ENCODE measurements around the gene SERP1.

The SERP1 gene

DNA sequence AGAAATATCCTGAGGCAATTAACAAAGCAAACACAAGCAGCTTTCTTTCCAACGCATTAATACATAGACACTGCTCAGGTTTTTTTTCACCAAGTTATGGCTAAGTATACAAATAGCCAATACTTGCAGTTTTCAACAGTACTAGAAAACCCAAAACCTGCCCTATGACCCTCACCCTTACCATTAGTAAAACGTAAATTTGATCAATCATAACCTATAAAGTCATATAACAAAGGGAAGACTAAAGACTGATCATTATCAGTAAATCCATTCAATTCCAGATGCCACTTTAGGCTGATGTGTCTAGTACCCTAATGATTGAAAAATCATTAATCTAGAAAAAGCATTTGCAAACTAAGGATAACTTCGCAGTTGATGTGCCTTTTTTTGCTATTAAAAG lies 3.2 kb downstream of the SERP1 start:
- in situ Hi-C loops (cut with MboI; ENCODE audit: low pct_unique_long_range_greater_than_20kb, low sequenced_read_pairs, unreplicated experiment): loop anchor here (25.0 kb wide), 2 partner anchors 319 to 594 kb away; no protein-coding TSS in a partner anchor
- DNase-seq (ENCODE audit: low spot score): no peak
- TF ChIP-seq, protein P1, sequence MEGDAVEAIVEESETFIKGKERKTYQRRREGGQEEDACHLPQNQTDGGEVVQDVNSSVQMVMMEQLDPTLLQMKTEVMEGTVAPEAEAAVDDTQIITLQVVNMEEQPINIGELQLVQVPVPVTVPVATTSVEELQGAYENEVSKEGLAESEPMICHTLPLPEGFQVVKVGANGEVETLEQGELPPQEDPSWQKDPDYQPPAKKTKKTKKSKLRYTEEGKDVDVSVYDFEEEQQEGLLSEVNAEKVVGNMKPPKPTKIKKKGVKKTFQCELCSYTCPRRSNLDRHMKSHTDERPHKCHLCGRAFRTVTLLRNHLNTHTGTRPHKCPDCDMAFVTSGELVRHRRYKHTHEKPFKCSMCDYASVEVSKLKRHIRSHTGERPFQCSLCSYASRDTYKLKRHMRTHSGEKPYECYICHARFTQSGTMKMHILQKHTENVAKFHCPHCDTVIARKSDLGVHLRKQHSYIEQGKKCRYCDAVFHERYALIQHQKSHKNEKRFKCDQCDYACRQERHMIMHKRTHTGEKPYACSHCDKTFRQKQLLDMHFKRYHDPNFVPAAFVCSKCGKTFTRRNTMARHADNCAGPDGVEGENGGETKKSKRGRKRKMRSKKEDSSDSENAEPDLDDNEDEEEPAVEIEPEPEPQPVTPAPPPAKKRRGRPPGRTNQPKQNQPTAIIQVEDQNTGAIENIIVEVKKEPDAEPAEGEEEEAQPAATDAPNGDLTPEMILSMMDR (IDR thresholded peaks at IDR 0.05; ENCODE audit: extremely low read depth, insufficient read depth, missing control alignments): no peak

DNA sequence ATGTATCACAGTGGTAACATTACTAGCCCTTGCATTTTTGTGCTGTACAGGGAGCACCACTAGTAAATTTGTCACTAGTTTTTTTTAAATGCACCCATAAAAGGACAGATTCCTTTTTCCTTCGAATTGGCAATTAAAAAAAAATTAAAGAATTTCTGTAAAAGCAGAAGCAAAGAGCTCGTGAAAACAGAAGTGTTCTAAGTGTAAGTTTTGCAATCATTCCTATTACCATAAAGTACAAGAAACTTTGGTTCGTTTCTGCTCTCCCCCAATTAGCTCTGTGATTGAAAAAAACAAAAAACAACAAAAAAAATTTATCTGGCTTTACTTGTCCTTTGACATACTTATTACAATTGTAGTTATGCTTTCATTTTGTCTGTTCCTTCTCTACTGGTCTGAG lies 5.3 kb downstream of the SERP1 start:
- in situ Hi-C loops (cut with MboI; ENCODE audit: low pct_unique_long_range_greater_than_20kb, low sequenced_read_pairs, unreplicated experiment): loop anchor here (25.0 kb wide), 2 partner anchors 321 to 596 kb away; no protein-coding TSS in a partner anchor
- TF ChIP-seq, protein P1 (IDR thresholded peaks at IDR 0.05; ENCODE audit: extremely low read depth, insufficient read depth, missing control alignments): no peak
- no peak for DNase-seq (ENCODE audit: low spot score)

DNA sequence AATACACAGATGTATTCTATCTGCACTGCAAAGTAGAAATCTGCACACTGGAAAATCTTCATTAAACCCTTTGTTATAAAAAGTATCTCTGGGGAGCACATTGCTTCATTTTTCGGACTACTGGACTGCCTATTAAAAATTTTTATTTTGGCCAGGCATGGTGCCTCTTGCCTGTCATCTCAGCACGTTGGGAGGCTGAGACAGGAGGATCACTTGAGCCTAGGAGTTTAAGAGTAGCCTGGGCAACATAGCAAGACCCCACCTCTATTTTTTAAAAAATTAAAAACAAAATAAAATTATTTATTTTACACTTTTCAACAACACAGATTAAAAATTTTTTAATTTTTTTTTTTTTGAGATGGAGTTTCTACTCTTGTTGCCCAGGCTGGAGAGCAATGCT lies 6.0 kb downstream of the SERP1 start:
- TF ChIP-seq, protein P1 (IDR thresholded peaks at IDR 0.05; ENCODE audit: extremely low read depth, insufficient read depth, missing control alignments): no peak
- no peak for DNase-seq (ENCODE audit: low spot score)
- in situ Hi-C loops (cut with MboI; ENCODE audit: low pct_unique_long_range_greater_than_20kb, low sequenced_read_pairs, unreplicated experiment): loop anchor here (25.0 kb wide), 2 partner anchors 322 to 597 kb away; no protein-coding TSS in a partner anchor

DNA sequence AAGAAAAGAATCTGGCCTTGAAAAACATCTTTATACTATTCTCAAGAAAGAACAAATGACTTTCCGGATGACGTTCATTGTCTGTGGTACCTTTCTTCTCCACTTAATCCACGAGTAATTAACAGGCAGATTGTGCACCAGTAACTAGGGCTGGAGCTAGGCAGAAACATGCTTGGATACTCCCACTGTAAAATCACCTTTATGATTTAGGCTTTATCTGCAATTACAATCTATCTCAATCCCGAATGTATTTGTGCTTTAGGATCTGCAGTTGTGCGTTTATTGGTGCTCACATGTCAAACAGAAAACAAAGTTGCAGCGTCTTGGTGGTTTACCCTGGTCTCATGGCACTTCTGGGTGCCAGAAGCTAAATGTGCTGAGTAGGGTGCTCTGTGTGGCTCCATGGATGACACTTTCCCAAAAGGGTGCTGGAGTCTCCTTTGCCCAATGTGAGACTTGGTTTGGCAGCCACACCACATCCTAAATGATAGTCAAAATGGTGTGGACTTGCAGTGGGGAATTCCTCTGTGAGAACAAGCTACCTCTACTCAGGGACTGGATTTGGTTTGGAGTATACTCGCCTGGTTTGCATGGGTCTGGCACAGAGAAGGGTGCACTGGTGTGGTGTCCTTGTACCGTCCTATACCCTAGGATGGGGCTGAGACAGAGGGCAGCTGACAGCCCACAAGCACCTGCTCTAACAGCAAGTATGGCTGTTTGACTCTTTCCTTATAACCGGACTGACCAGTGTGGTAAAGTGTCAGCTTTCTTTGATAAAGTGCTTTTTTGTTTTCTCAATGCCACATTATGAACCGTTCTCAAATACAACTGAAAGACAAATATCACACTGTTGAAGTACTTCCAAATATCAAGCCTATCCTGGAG lies 7.7 kb downstream of the SERP1 start:
- DNase-seq (ENCODE audit: low spot score): no peak
- TF ChIP-seq, protein P1 (IDR thresholded peaks at IDR 0.05; ENCODE audit: extremely low read depth, insufficient read depth, missing control alignments): no peak
- in situ Hi-C loops (cut with MboI; ENCODE audit: low pct_unique_long_range_greater_than_20kb, low sequenced_read_pairs, unreplicated experiment): loop anchor here (25.0 kb wide), 2 partner anchors 324 to 599 kb away; no protein-coding TSS in a partner anchor

DNA sequence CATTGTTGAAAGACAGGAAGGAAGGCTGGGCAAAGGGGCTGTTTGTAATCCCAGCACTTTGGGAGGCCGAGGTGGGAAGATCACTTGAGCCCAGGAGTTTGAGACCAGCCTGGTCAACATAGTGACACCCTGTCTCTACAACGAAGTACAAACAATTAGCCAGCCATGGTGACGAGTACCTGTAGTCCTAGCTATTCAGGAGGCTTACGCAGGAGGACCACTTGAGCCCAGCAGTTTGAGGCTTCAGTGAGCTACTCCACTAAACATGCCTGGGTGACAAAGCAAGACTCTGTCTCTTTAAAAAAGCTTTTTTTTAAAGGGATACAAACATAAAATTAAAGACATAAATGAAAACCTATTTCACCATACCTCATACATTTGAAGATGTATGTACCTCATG lies 11.1 kb downstream of the SERP1 start:
- DNase-seq (ENCODE audit: low spot score): no peak
- in situ Hi-C loops (cut with MboI; ENCODE audit: low pct_unique_long_range_greater_than_20kb, low sequenced_read_pairs, unreplicated experiment): loop anchor here (25.0 kb wide), 2 partner anchors 327 to 602 kb away; no protein-coding TSS in a partner anchor
- TF ChIP-seq, protein P1 (IDR thresholded peaks at IDR 0.05; ENCODE audit: extremely low read depth, insufficient read depth, missing control alignments): no peak

DNA sequence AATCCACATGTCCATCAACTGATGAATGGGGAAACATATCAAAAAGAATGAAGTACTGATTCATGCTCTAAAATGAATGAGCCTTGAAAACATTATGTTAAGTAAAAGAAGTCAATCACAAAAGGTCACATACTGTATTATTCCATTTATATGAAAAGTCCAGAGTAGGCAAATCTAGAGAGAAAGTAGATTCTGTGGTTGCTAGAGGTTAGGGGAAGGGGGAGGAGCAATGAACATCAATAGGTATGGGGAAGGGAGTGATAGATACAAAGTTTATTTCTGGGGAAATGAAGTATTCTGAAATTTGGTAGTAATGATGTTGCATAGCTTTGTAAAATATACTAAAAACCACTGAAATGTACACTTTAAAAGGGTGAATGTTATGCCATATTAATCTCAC lies 14.5 kb downstream of the SERP1 start:
- TF ChIP-seq, protein P1 (IDR thresholded peaks at IDR 0.05; ENCODE audit: extremely low read depth, insufficient read depth, missing control alignments): no peak
- DNase-seq (ENCODE audit: low spot score): no peak
- in situ Hi-C loops (cut with MboI; ENCODE audit: low pct_unique_long_range_greater_than_20kb, low sequenced_read_pairs, unreplicated experiment): loop anchor here (25.0 kb wide), 2 partner anchors 331 to 606 kb away; no protein-coding TSS in a partner anchor
